HEK293 (cell line): Measurements from ENCODE around the gene NAP1L1.

Experiments used
- CTCF ChIA-PET: fragments of 350-600 bp; formaldehyde crosslinking; extraction: SDS; loops from one replicate; lab custom pipeline; 2021; ENCODE audit warnings: antibody characterized with exemption; lab: Yijun Ruan, JAX
- POLR2A ChIA-PET: fragments of 300-600 bp; formaldehyde crosslinking; extraction: SDS; loops from one replicate; lab custom pipeline; 2020; ENCODE audit warnings: antibody characterized with exemption, inconsistent platforms; lab: Yijun Ruan, JAX
- H3K27ac ChIP-seq: fragments of 200-500 bp; sonication (Bioruptor generic); 2 replicates; pipeline ENCODE4 v1.5.1; 2014; ENCODE audit warnings: low read depth, low read length, control low read depth, inconsistent platforms; ENCODE audit errors: extremely low read depth
- H3K36me3 ChIP-seq, 2 experiments: fragments of 200-500 bp in 1 of 2; sonication (Bioruptor generic) in 1 of 2; 1 replicate in 1 of 2; 2 replicates in 1 of 2; pipeline ENCODE4 v1.5.1; 2014 to 2017; ENCODE audit warnings: inconsistent platforms in 2 of 2, low read length in 2 of 2; ENCODE audit not compliant: control insufficient read depth in 2 of 2, insufficient read depth in 1 of 2
- H3K4me1 ChIP-seq: fragments of 200-500 bp; sonication (Bioruptor generic); 2 replicates; pipeline ENCODE4 v1.5.1; 2014; ENCODE audit warnings: mild to moderate bottlenecking, low read length, inconsistent platforms; ENCODE audit not compliant: control insufficient read depth, insufficient read depth
- H3K4me3 ChIP-seq: 2 replicates; pipeline ENCODE4 v1.5.1; 2011; ENCODE audit warnings: low read depth, mild to moderate bottlenecking, control low read depth, low read length, moderate library complexity
- H3K9me3 ChIP-seq: fragments of 200-500 bp; sonication (Bioruptor generic); 2 replicates; pipeline ENCODE4 v1.5.1; 2014; ENCODE audit warnings: low read depth, low read length, inconsistent platforms; ENCODE audit not compliant: control insufficient read depth, insufficient read depth
- EGR2 ChIP-seq: fragments of 450-650 bp; formaldehyde crosslinking; IDR thresholded peaks from 2 replicates; pipeline ENCODE4 v1.5.1; 2016; ENCODE audit warnings: low read depth, missing biosample characterization, missing genetic modification characterization
- PBX3 ChIP-seq: sonication (generic); formaldehyde crosslinking; IDR thresholded peaks from 2 replicates; pipeline ENCODE4 v1.8.1; 2022; ENCODE audit warnings: mild to moderate bottlenecking, moderate library complexity, missing genetic modification reagents
- TRIM28 ChIP-seq: IDR thresholded peaks from 2 replicates; pipeline ENCODE4 v1.6.1; 2011; ENCODE audit warnings: low read length, control low read depth, borderline replicate concordance
- ZBTB20 ChIP-seq: fragments of 450-650 bp; formaldehyde crosslinking; IDR thresholded peaks from 2 replicates; pipeline ENCODE4 v1.5.1; 2016; ENCODE audit warnings: missing biosample characterization, missing genetic modification characterization
- ZFHX2 ChIP-seq: fragments of 450-650 bp; formaldehyde crosslinking; conservative IDR thresholded peaks from 2 replicates; pipeline ENCODE4 v1.5.1; 2016; ENCODE audit warnings: missing biosample characterization, missing genetic modification characterization
- ZFP69B ChIP-seq: fragments of 450-650 bp; formaldehyde crosslinking; IDR thresholded peaks from 2 replicates; pipeline ENCODE4 v1.5.1; 2016; ENCODE audit warnings: missing biosample characterization, missing genetic modification characterization
- ZNF274 ChIP-seq, 2 experiments: fragments of 200-500 bp in 1 of 2; fragments of 450-650 bp in 1 of 2; sonication (Bioruptor generic) in 1 of 2; formaldehyde crosslinking in 1 of 2; IDR thresholded peaks; 2 replicates each; pipeline versions ENCODE4 v1.5.1 to v1.6.1; 2014 to 2016; ENCODE audit warnings: borderline replicate concordance in 1 of 2, inconsistent platforms in 1 of 2, low read length in 1 of 2, missing biosample characterization in 1 of 2, missing genetic modification characterization in 1 of 2
- ZNF335 ChIP-seq: fragments of 450-650 bp; formaldehyde crosslinking; conservative IDR thresholded peaks from 2 replicates; pipeline ENCODE4 v1.5.1; 2016; ENCODE audit warnings: missing biosample characterization, missing genetic modification characterization
- ZNF404 ChIP-seq: fragments of 450-650 bp; formaldehyde crosslinking; IDR thresholded peaks from 2 replicates; pipeline ENCODE4 v1.5.1; 2017; ENCODE audit warnings: missing biosample characterization, missing genetic modification characterization
- ZNF600 ChIP-seq: fragments of 450-650 bp; formaldehyde crosslinking; IDR thresholded peaks from 2 replicates; pipeline ENCODE4 v1.5.1; 2016; ENCODE audit warnings: missing biosample characterization, missing genetic modification characterization
- ZNF660 ChIP-seq: fragments of 450-650 bp; IDR thresholded peaks from 2 replicates; pipeline ENCODE4 v1.5.1; 2018; ENCODE audit warnings: missing biosample characterization, mild to moderate bottlenecking, missing genetic modification characterization
- ZNF76 ChIP-seq: fragments of 450-650 bp; formaldehyde crosslinking; IDR thresholded peaks from 2 replicates; pipeline ENCODE4; 2016; ENCODE audit warnings: low read depth, missing biosample characterization, missing genetic modification characterization, borderline replicate concordance
- ZNF776 ChIP-seq: fragments of 450-650 bp; formaldehyde crosslinking; IDR thresholded peaks from 2 replicates; pipeline ENCODE4 v1.5.0; 2017; ENCODE audit warnings: missing biosample characterization, missing genetic modification characterization, borderline replicate concordance
- ZXDB ChIP-seq: fragments of 450-650 bp; formaldehyde crosslinking; IDR thresholded peaks from 2 replicates; pipeline ENCODE4 v1.5.1; 2016; ENCODE audit warnings: missing biosample characterization, missing genetic modification characterization
- TF ChIP-seq, protein P1 (sequence below): fragments of 450-650 bp; formaldehyde crosslinking; conservative IDR thresholded peaks from 2 replicates; pipeline ENCODE4 v1.5.1; 2016; ENCODE audit warnings: low read depth, missing biosample characterization, missing genetic modification characterization
- TF ChIP-seq, protein P2 (sequence below): fragments of 450-650 bp; formaldehyde crosslinking; IDR thresholded peaks from 2 replicates; pipeline ENCODE4 v1.5.1; 2016; ENCODE audit warnings: missing biosample characterization, missing genetic modification characterization
- TF ChIP-seq, protein P3 (sequence below): fragments of 450-650 bp; formaldehyde crosslinking; IDR thresholded peaks from 2 replicates; pipeline ENCODE4 v1.5.1; 2016; ENCODE audit warnings: missing biosample characterization, missing genetic modification characterization
- TF ChIP-seq, protein P4 (sequence below): fragments of 450-650 bp; formaldehyde crosslinking; IDR thresholded peaks from 2 replicates; pipeline ENCODE4 v1.5.1; 2016; ENCODE audit warnings: missing biosample characterization, missing genetic modification characterization

NAP1L1 gene

GRCh38 chr12:76032043-76032981 lies 52.2 kb downstream of the NAP1L1 start:
- H3K4me3 ChIP-seq = peak overlapping the region; percentile 77
- H3K9me3 ChIP-seq = no peaks in the 10 kb centered on the region
- H3K4me1 ChIP-seq = no peaks in the 10 kb centered on the region; the same call in 1 of the 2 replicates
- H3K27ac ChIP-seq = peak overlapping the region; percentile 86
- ChIA-PET CTCF (interaction anchor here (0.6 to 5.0 kb wide), 8 partner anchors 216 to 554 kb away, joined by 3 to 43 read pairs (median 4); no protein-coding TSS in a partner anchor), POLR2A (interaction anchor here (0.6 to 1.8 kb wide), 18 partner anchors 8 to 527 kb away, joined by 3 to 9 read pairs (median 4); partner anchors contain the start of genes BBS10, NAP1L1 and OSBPL8)
- TF ChIP-seq ZNF335 (tag by site-specific recombination) (peak; percentile 26; the same call in 1 of the 2 replicates), ZBTB20 (tag by site-specific recombination) (0 out of 2 replicates have a peak, but pooled peaks have one; percentile 53), ZNF776 (no peak), ZXDB (tag by site-specific recombination) (0 out of 2 replicates have a peak, but pooled peaks have one; percentile 14), ZFP69B (tag by site-specific recombination) (0 out of 2 replicates have a peak, but pooled peaks have one; percentile 14), ZNF600 (tag by site-specific recombination) (no peak; the same call in 1 of the 2 replicates), ZNF274 (IDR thresholded peaks at IDR 0.05; ENCODE audit: low read length) (no peak), ZNF274 (tag by site-specific recombination; IDR thresholded peaks at IDR 0.05; ENCODE audit: borderline replicate concordance) (no peak), EGR2 (tag by site-specific recombination) (0 out of 2 replicates have a peak, but pooled peaks have one; percentile 54), ZFHX2 (tag by site-specific recombination) (peak; percentile 64)
- TF ChIP-seq, protein P1, sequence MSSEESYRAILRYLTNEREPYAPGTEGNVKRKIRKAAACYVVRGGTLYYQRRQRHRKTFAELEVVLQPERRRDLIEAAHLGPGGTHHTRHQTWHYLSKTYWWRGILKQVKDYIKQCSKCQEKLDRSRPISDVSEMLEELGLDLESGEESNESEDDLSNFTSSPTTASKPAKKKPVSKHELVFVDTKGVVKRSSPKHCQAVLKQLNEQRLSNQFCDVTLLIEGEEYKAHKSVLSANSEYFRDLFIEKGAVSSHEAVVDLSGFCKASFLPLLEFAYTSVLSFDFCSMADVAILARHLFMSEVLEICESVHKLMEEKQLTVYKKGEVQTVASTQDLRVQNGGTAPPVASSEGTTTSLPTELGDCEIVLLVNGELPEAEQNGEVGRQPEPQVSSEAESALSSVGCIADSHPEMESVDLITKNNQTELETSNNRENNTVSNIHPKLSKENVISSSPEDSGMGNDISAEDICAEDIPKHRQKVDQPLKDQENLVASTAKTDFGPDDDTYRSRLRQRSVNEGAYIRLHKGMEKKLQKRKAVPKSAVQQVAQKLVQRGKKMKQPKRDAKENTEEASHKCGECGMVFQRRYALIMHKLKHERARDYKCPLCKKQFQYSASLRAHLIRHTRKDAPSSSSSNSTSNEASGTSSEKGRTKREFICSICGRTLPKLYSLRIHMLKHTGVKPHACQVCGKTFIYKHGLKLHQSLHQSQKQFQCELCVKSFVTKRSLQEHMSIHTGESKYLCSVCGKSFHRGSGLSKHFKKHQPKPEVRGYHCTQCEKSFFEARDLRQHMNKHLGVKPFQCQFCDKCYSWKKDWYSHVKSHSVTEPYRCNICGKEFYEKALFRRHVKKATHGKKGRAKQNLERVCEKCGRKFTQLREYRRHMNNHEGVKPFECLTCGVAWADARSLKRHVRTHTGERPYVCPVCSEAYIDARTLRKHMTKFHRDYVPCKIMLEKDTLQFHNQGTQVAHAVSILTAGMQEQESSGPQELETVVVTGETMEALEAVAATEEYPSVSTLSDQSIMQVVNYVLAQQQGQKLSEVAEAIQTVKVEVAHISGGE (tag by site-specific recombination) = 0 out of 2 replicates have a peak, but pooled peaks have one; percentile 8
- TF ChIP-seq, protein P2, sequence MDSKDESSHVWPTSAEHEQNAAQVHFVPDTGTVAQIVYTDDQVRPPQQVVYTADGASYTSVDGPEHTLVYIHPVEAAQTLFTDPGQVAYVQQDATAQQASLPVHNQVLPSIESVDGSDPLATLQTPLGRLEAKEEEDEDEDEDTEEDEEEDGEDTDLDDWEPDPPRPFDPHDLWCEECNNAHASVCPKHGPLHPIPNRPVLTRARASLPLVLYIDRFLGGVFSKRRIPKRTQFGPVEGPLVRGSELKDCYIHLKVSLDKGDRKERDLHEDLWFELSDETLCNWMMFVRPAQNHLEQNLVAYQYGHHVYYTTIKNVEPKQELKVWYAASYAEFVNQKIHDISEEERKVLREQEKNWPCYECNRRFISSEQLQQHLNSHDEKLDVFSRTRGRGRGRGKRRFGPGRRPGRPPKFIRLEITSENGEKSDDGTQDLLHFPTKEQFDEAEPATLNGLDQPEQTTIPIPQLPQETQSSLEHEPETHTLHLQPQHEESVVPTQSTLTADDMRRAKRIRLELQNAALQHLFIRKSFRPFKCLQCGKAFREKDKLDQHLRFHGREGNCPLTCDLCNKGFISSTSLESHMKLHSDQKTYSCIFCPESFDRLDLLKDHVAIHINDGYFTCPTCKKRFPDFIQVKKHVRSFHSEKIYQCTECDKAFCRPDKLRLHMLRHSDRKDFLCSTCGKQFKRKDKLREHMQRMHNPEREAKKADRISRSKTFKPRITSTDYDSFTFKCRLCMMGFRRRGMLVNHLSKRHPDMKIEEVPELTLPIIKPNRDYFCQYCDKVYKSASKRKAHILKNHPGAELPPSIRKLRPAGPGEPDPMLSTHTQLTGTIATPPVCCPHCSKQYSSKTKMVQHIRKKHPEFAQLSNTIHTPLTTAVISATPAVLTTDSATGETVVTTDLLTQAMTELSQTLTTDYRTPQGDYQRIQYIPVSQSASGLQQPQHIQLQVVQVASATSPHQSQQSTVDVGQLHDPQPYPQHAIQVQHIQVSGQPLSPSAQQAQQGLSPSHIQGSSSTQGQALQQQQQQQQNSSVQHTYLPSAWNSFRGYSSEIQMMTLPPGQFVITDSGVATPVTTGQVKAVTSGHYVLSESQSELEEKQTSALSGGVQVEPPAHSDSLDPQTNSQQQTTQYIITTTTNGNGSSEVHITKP (tag by site-specific recombination) = no peak
- H3K36me3 ChIP-seq = no peaks in the 10 kb centered on the region

- CTCF ChIA-PET = interaction anchor here (0.6 to 5.0 kb wide), 9 partner anchors 16 to 547 kb away, joined by 3 to 43 read pairs (median 4); no protein-coding TSS in a partner anchor
- H3K27ac ChIP-seq = peak within 1 kb of the TSS; percentile 86
- POLR2A ChIA-PET = interaction anchor here (0.6 to 1.8 kb wide), 20 partner anchors 9 to 527 kb away, joined by 3 to 9 read pairs (median 4); partner anchors contain the start of genes BBS10, NAP1L1 and OSBPL8
- H3K4me3 ChIP-seq = peak within 1 kb of the TSS; percentile 77
- no peaks in the 10 kb centered on the region; the same call in 1 of the 2 replicates for H3K4me1 ChIP-seq
- H3K36me3 ChIP-seq = no peaks in the 10 kb centered on the region
- no peaks in the 10 kb centered on the region for H3K9me3 ChIP-seq
- TF ChIP-seq EGR2 (tag by site-specific recombination) = peak; percentile 87
- TF ChIP-seq, protein P3, sequence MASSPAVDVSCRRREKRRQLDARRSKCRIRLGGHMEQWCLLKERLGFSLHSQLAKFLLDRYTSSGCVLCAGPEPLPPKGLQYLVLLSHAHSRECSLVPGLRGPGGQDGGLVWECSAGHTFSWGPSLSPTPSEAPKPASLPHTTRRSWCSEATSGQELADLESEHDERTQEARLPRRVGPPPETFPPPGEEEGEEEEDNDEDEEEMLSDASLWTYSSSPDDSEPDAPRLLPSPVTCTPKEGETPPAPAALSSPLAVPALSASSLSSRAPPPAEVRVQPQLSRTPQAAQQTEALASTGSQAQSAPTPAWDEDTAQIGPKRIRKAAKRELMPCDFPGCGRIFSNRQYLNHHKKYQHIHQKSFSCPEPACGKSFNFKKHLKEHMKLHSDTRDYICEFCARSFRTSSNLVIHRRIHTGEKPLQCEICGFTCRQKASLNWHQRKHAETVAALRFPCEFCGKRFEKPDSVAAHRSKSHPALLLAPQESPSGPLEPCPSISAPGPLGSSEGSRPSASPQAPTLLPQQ (tag by site-specific recombination) = peak; percentile 72
- TF ChIP-seq PBX3 (CRISPR knock-in tag) = peak; percentile 74; the same call in 1 of the 2 replicates
- TF ChIP-seq ZNF76 (tag by site-specific recombination) = no peak
- peak; percentile 70 for TF ChIP-seq ZNF660 (tag by site-specific recombination)
- TF ChIP-seq TRIM28 = no peak
- no peak for TF ChIP-seq ZNF404 (tag by site-specific recombination)
- TF ChIP-seq, protein P4, sequence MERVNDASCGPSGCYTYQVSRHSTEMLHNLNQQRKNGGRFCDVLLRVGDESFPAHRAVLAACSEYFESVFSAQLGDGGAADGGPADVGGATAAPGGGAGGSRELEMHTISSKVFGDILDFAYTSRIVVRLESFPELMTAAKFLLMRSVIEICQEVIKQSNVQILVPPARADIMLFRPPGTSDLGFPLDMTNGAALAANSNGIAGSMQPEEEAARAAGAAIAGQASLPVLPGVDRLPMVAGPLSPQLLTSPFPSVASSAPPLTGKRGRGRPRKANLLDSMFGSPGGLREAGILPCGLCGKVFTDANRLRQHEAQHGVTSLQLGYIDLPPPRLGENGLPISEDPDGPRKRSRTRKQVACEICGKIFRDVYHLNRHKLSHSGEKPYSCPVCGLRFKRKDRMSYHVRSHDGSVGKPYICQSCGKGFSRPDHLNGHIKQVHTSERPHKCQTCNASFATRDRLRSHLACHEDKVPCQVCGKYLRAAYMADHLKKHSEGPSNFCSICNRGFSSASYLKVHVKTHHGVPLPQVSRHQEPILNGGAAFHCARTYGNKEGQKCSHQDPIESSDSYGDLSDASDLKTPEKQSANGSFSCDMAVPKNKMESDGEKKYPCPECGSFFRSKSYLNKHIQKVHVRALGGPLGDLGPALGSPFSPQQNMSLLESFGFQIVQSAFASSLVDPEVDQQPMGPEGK (tag by site-specific recombination) = peak; percentile 86
Measured at GRCh38 chr12:76031414-76032042, 53.0 kb downstream of the NAP1L1 start, which contains the start of gene PHLDA1. TSS of gene PHLDA1 (minus strand) at chr12:76031776.
